Dedifferentiated amniotic fluid mesenchymal stem cell (primary cell): ENCODE measurements around the gene RBM39.
"Not testable (repeated sequence)": the region's sequence is repeated elsewhere in the genome, so short reads cannot be mapped to it uniquely, and the experiment has no call there.

Experiments used
- DNase-seq: peaks from one replicate; pipeline ENCODE4 v3.0.0-alpha.2; 2016; ENCODE audit errors: extremely low spot score

The RBM39 gene

DNA sequence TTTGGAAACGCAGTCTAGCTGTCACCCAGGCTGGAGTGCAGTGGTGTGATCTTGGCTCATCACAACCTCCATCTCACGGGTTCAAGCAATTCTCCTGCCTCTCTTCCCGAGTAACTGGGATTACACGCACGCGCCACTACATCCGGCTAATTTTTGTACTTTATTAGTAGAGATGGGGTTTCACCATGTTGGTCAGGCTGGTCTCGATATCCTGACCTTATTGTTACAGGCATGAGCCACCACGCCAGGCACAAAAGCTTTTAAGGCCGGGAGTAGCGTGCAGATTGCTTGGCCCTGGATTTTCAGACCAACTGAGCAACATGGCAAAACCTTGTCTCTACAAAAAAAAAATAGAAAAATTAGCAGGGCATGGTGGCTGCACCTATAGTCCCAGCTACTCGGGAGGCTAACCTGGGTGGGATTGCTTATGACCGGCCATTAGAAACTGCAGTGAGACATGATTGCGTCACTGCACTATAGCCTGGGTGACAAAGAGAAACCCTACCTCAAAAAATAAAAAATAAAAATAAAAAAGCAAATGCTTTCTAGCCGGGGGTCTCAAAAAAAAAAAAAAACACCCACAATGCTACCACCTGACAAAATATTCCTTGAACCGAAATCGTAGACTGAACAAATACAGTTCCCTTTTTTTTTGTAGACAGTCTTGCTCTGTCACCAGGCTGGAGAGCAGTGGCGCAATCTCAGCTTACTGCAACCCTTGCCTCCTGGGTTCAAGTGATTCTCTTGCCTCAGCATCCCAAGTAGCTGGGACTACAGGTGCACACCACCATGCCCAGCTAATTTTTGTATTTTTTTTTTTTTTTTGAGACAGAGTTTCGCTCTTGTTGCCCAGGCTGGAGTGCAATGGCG, 15.0 kb downstream of the RBM39 start:
- no peak for DNase-seq

GRCh38 chr20:35724321-35725230, 17.5 kb downstream of the RBM39 start:
- DNase-seq, result no peak

DNA sequence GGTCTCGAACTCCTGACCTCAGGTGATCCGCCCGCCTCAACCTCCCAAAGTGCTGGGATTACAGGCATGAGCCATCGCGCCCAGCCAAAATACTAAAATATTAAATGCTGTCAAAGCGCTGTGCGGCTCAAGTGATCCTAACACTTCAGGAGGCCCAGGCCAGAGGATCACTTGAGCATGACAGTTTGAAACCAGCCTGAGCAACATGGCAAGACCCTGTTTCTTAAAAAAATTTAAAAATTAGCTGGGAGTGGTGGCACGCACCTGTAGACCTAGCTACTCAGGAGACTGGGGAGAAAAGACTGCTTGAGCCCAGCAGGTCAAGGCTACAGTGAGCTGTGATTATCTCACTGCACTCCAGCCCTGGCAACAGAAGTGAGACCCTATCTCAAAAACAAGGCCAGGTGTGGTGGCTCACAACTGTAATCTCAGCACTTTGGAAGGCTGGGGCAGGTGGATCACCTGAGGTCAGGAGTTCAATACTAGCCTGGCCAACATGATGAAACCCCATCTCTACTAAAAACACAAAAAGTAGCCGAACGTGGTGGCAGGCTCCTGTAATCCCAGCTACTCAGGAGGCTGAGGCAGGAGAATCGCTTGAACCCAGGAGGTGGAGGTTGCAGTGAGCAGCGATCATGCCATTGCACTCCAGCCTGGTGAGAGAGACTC, 18.3 kb downstream of the RBM39 start:
- DNase-seq, result not testable (repeated sequence)

- DNase-seq, result not testable (repeated sequence)
Measured at GRCh38 chr20:35723275-35723639, 18.8 kb downstream of the RBM39 start.

- no peak for DNase-seq
Measured at GRCh38 chr20:35721621-35722020, 20.4 kb downstream of the RBM39 start.

DNA sequence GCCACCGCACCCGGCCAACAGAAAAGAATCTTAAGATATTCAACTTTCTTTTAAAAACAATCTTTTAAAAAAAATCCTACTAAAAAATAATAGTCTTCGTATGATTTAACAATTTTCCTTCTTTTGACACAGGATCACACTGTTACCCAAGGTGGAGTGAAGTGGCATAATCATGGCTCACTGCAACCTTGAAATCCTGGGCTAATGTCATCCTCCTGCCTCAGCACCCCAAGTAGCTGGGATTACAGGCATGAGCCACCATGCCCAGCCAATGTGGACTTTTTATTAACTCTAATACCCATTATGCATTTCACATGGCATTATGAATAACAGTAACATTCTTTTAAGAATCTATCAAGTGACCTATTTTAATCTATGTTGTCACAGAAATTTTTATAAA, 20.8 kb downstream of the RBM39 start:
- no peak for DNase-seq

DNA sequence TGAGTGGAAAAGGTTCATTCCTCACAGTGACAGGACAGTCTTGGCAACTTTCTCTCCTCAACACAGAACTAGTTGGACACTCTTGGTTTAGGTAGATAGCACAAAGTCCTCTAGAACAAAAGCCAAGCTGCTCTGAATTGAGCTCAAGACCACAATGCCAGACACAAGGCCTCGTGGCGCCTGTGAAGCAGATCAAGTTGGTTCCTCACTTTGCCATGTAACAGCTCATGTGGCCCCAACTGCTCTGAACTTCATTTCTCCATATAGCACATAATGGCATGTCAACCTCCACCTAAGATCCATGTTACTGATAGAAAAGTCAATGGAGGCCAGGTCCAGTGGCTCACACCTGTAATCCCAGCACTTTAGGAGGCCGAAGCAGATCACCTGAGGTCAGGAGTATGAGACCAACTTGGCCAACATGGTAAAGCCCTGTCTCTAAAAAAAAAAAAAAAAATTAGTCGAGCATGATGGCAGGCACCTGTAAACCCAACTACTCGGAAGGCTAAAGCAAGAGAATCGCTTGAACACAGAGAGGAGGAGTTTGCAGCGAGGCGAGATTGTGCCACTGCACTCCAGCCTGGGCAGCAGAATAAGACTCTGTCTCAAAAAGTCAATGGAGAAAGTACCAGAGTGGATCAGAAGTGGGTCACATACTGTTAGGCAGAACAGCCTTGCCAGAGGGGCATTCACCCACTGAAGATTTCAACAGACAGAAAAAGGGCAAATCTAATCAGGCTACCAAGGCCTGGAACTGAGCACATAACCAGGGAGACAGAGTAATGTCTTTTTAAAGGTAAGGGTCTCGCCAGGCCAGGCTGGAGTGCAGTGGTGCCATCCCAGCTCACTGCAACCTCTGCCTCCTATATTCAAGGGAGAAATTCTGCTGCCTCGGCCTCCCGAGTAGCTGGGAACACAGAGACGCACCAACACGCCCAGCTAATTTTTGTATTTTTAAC, 21.6 kb downstream of the RBM39 start:
- no peak for DNase-seq

DNA sequence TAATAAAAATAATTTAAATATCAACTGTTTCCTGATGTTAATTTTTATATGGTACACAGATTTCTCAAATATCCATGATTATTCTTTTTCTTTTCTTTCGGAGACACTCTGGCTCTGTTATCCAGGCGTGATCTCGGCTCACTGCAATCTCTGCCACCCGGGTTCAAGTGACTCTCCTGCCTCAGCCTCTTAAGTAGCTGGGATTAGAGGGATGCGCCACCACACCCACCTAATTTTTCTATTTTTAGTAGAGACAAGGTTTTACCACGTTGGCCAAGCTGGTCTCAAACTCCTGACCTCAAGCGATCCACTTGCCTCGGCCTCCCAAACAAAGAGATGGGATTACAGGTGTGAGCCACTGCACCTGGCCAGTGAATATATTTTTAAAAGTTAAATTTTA, 22.3 kb downstream of the RBM39 start:
- no peak for DNase-seq

DNA sequence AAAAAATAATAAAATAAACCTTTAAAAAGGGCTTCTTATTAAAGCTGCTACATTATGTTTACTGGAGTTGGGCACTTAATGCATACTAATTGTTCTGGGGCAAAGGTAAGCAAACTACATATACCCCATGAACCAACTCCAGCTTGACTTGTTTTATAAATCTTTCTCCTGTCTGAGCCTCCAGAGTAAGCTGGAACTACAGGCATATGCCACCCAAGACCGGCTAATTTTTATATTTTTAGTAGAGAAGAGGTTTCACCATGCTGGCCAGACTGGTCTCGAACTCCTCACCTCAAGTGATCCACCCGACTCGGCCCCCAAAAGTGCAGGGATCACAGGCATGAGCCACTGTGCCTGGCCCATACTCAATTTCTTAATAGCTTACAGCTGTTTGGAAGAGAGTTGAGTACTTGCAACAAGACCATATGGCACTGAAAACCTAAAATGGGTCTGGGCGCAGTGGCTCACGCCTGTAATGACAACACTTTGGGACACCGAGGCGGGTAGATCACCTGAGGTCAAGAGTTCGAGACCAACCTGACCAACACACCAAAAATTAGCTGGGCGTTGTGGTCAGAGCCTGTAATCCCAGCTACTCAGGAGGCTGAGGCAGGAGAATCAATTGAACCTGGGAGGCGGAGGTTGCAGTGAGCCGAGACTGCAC, 23.0 kb downstream of the RBM39 start:
- DNase-seq, result no peak

DNA sequence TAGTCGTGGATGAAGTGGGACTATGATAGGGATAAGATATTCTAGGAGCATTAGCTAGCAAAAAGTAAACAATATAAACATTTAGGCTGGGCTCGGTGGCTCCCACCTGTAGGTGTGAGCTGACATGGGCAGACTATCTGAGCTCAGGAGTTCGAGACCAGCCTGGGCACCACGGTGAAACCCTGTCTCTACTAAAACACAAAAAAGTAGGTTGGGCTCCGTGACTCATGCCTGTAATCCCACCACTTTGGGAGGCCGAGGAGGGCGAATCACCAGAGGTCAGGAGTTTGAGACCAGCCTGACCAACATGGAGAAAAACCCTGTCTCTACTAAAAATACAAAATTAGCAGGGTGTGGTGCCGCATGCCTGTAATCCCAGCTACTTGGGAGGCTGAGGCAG, 23.7 kb downstream of the RBM39 start:
- not testable (repeated sequence) for DNase-seq

GRCh38 chr20:35716330-35716729, 25.7 kb downstream of the RBM39 start:
- no peak for DNase-seq

DNA sequence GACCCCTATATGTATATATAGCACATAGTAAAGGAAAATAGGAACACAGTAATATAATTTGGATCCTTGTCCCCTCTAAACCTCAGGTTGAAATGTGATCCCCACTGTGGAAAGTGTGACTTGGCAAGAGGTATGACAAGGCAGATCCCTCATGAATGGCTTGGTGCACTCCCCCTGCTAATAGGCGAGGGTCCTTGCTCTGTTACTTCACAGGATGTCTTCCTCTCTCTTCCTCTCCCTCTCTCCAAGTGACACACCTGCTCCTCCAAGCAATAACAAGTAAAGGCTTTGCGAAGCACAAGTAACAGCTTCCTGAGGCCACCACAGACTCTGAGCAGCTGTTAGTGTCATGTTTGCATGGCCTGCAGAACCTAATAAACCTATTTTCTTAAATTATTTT, 26.4 kb downstream of the RBM39 start:
- DNase-seq, result no peak

- no peak for DNase-seq
Measured at GRCh38 chr20:35714127-35714526, 27.9 kb downstream of the RBM39 start.

DNA sequence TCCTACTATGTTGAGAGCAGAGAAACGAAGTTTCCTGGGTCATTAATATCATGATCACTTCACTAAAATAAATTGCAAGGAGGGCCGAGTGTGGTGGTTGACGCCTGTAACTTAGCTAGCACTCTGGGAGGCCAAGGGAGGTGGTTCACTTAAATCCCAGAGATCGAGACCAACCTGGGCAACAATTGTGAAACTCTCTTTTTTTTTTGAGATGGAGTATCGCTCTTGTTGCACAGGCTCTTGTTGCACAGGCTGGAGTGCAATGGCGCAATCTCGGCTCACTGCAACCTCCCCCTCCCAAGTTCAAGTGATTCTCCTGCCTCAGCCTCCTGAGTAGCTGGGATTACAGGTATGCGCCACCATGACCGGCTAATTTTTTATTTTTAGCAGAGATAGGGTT, 28.9 kb downstream of the RBM39 start:
- DNase-seq, result not testable (repeated sequence)

- DNase-seq, result no peak
Measured at GRCh38 chr20:35711588-35712209, 30.4 kb downstream of the RBM39 start.

DNA sequence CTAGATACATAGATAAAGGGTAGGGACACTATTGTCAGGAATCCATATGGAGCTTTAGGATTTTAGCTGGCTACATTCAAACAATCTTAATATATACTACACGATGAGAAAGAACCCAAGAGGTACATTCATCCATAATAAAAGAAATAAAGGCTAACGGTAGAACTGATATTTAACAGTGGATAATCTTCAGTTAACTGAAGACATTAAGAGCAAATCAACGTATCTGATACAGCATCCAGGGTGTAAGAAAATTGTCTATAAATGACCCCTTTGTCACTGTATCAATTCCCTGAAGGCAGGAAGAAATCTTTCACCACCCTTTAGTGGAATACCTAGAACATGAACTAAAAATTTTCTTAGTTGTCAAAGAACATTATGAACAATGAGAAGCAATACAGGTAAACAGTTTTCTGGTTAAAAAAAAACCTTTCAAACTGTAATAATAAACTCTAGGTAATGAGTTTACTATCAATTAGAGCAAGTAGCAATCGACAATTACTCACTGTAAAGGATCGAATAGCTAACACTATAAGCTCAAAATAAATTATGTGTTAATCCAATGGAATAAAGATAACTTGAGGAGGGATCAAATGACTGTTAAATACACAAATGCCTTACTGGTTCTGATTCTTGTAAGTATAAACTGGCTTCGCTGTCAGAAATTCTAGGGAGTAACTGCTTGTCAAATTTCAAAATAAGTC, 31.0 kb downstream of the RBM39 start:
- DNase-seq, result no peak

DNA sequence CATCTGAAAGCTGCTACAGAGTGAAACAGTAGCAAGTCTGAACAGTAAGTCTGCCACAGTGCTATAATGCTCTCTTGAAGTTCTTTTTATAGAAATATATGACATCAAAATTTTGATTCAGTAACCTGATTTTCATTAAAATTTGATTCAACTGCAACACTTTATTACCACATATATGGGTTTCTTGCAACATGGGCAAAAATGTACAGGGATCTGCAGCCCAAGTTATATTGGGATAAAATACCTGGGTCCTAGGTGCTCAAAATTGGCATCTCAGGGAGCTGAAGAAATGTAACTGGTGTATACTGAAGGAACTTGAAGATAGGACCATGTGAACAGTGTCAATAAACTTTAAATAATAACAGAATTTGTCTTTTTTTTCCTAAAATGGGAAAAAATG, 32.0 kb downstream of the RBM39 start:
- DNase-seq, result no peak

- DNase-seq, result no peak
Measured at GRCh38 chr20:35709259-35709658, 32.8 kb downstream of the RBM39 start.

DNA sequence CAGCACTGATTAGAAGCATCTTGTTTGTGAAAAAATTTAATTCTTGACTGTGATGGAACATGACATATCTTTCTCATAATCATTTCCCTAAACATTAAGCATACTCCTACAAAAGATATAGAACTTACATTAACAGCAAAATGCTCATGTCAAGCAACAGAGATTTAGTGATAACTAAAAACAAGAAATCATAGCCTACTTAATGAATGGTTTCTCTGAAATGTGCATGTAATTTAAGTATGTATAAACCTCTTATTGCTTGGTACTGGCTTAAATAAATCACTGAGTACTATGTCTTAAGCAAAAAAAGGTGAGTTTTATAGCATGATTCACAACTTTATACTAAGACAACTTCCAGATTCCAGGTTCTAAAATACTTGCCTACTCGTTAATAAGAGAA, 33.6 kb downstream of the RBM39 start:
- no peak for DNase-seq
